Adrenal gland (tissue), 12 donors: Measurements from ENCODE around the gene P3H3. TPM values are rescaled to one million over a fixed set of nuclear protein-coding genes. Genes with fewer than 3 reads are reported as not detected.

ENCODE experiments used
- DNase-seq, 7 donors: peaks; one replicate each; pipeline ENCODE4 v3.0.0-alpha.2; 2019 to 2020
- H3K27ac ChIP-seq, 5 donors: fragments of 200-600 bp; sonication (generic) in 4 of 5; 1 replicate in 3 of 5; 2 replicates in 2 of 5; pipeline versions ENCODE4 v1.5.1 to v1.8.0; 2016 to 2020; ENCODE audit warnings: mild to moderate bottlenecking in 1 of 5
- H3K27me3 ChIP-seq: fragments of 200-600 bp; 2 replicates; pipeline ENCODE4 v1.8.0; 2021
- H3K36me3 ChIP-seq, 2 donors: fragments of 200-600 bp; replicated peaks in 1 of 2; 1 replicate in 1 of 2; 2 replicates in 1 of 2; pipeline versions ENCODE4 v1.5.1 to v1.8.0; 2018 to 2022
- H3K4me1 ChIP-seq, 2 donors: fragments of 200-600 bp; replicated peaks in 1 of 2; 1 replicate in 1 of 2; 2 replicates in 1 of 2; pipeline versions ENCODE4 v1.5.1 to v1.8.0; 2018 to 2021
- H3K4me3 ChIP-seq, 4 donors: fragments of 200-600 bp; sonication (generic) in 3 of 4; one replicate each; pipeline ENCODE4 v1.5.1; 2016 to 2018
- H3K9me3 ChIP-seq, 3 donors: fragments of 200-600 bp; sonication (generic) in 1 of 3; replicated peaks in 1 of 3; 1 replicate in 2 of 3; 2 replicates in 1 of 3; pipeline versions ENCODE4 v1.5.1 to v1.8.0; 2016 to 2021
- CTCF ChIP-seq, 6 experiments: fragments of 450-650 bp in 4 of 6; fragments of 200-600 bp in 2 of 6; sonication (generic) in 1 of 6; IDR thresholded peaks; 1 replicate in 5 of 6; 2 replicates in 1 of 6; pipeline versions ENCODE4 v1.5.1 to v1.8.0; 2016 to 2021; ENCODE audit warnings: antibody characterized with exemption in 6 of 6, mild to moderate bottlenecking in 2 of 6, moderate library complexity in 1 of 6
- POLR2A ChIP-seq, 2 donors: fragments of 450-650 bp; IDR thresholded peaks; one replicate each; pipeline ENCODE4 v1.6.1; 2017; ENCODE audit warnings: antibody characterized with exemption in 2 of 2, mild to moderate bottlenecking in 2 of 2, moderate library complexity in 1 of 2
- WGBS, 4 donors: extraction: QIAGEN DNeasy Blood & Tissue Kit in 2 of 4; methylation state at CpG; one replicate each; pipeline versions ENCODE4 v1.1.5 to v1.1.7; 2013 to 2017; 5-methylcytosine and 5-hydroxymethylcytosine counted together
- intact Hi-C, 2 donors: fragments of 100-400 bp; cut with DNase I; formaldehyde crosslinking; loops; one replicate each; pipeline versions ENCODE4 v1.14.1 to v1.15.0; 2022 to 2023
- polyA plus RNA-seq, 3 donors: library from polyadenylated mRNA; stranded (reverse); fragments of 200-250 nt in 2 of 3; fragments of 350-450 nt in 1 of 3; fragmentation: Illumina TruSeq in 1 of 3; extraction: RNeasy Lipid Tissue Mini Kit (QIAGEN cat#74804) in 1 of 3; gene quantifications; one replicate each; pipeline ENCODE4 v1.2.3, GENCODE V29; 2013 to 2014
- total RNA-seq, 9 donors: library from RNA; depleted of rRNA in 4 of 9; stranded (reverse); fragments of >200 nt in 4 of 9; fragments of 120-200 nt in 1 of 9; fragmentation: NEBNext Ultra II Directional in 1 of 9; extraction: Animal tissue kit (Norgen Biotek cat#: 25700) in 1 of 9; gene quantifications; one replicate each; pipeline versions ENCODE4 v1.1.0 to v1.2.4, GENCODE V29; 2013 to 2023
- donor health status: healthy with polysubstance abuse.
- donor health status: Bipolar disorder and iron deficiency.
- donor health status: DM: yes; HTN: yes; CAD: no.
- donor health status: DM: no; HTN: no; CAD: no.
- donor health status: DM: no; HTN: no; CAD: no.
- donor health status: DM: yes; HTN: yes; CAD: no.

Gene P3H3
- total and polyA plus RNA-seq, 12 donors = 2.6 to 58.1 (median 15.8) TPM

GRCh38 chr12:6784296-6784695 lies 43.9 kb upstream of the P3H3 start:
- Histone ChIP-seq H3K4me1 (no peaks in the 10 kb centered on the region), H3K27me3 (peaks cover 3% of the 10 kb centered on the region), H3K9me3 (no peaks in the 10 kb centered on the region), H3K4me3 (no peak overlapping the region), H3K36me3 (no peaks in the 10 kb centered on the region), H3K27ac (no peak overlapping the region)
- TF ChIP-seq POLR2A (IDR thresholded peaks at IDR 0.05) (no peak), CTCF (IDR thresholded peaks at IDR 0.05) (no peak)
- intact Hi-C loops = loop anchor here in 1 of 2 donors (5.0 kb wide), 1 partner anchor 37 kb away; no protein-coding TSS in a partner anchor
- no peak for DNase-seq
- WGBS, 4 donors = 65 to 87% (median 67%) methylated on average over 3 to 5 of the region's 5 CpGs

- Histone ChIP-seq H3K9me3 (no peaks in the 10 kb centered on the region), H3K27ac (no peak overlapping the region), H3K27me3 (peaks cover 3% of the 10 kb centered on the region), H3K36me3 (no peaks in the 10 kb centered on the region), H3K4me1 (no peaks in the 10 kb centered on the region), H3K4me3 (no peak overlapping the region)
- no peak for TF ChIP-seq POLR2A (IDR thresholded peaks at IDR 0.05)
- no peak for DNase-seq
- 53 to 75% (median 68%) methylated on average over 5 of the region's 5 CpGs for WGBS, 4 donors
- intact Hi-C loops = loop anchor here in 1 of 2 donors (5.0 kb wide), 1 partner anchor 37 kb away; no protein-coding TSS in a partner anchor
Measured at GRCh38 chr12:6784761-6785160, 43.4 kb upstream of the P3H3 start.

- no peak for TF ChIP-seq CTCF (IDR thresholded peaks at IDR 0.05)
- TF ChIP-seq POLR2A (IDR thresholded peaks at IDR 0.05) = no peak
- Histone ChIP-seq H3K4me1 (no peaks in the 10 kb centered on the region), H3K9me3 (no peaks in the 10 kb centered on the region), H3K27ac (no peak overlapping the region), H3K27me3 (peaks cover 3% of the 10 kb centered on the region), H3K36me3 (no peaks in the 10 kb centered on the region), H3K4me3 (no peak overlapping the region)
- DNase-seq = no peak
- 68 to 73% (median 69%) methylated on average over 9 of the region's 9 CpGs for WGBS, 4 donors
- intact Hi-C loops = no loop called here
Measured at GRCh38 chr12:6786416-6787094, 41.7 kb upstream of the P3H3 start.

GRCh38 chr12:6787309-6787708 lies 40.9 kb upstream of the P3H3 start:
- intact Hi-C loops = no loop called here

More at GRCh38 chr12:6787309-6787708, 40.9 kb upstream of the P3H3 start:
- DNase-seq = no peak
- no peak overlapping the region for H3K4me3 ChIP-seq
- 87 to 95% (median 90%) methylated on average over 5 of the region's 5 CpGs for WGBS, 4 donors
- TF ChIP-seq POLR2A (IDR thresholded peaks at IDR 0.05) = no peak
- TF ChIP-seq CTCF (IDR thresholded peaks at IDR 0.05) = no peak
- H3K27ac ChIP-seq = no peak overlapping the region
- no peaks in the 10 kb centered on the region for H3K9me3 ChIP-seq
- no peaks in the 10 kb centered on the region for H3K36me3 ChIP-seq
- H3K4me1 ChIP-seq = no peaks in the 10 kb centered on the region
- peaks cover 3% of the 10 kb centered on the region for H3K27me3 ChIP-seq
